Caki2 (cell line): Measurements from ENCODE around the gene CCDC6. TPM values are rescaled to one million over a fixed set of nuclear protein-coding genes. Genes with fewer than 3 reads are reported as not detected.
"Not testable (repeated sequence)": the region's sequence is repeated elsewhere in the genome, so short reads cannot be mapped to it uniquely, and the experiment has no call there.

Source experiments
- DNase-seq: peaks from one replicate; pipeline ENCODE4 v3.0.0-alpha.2; 2015; ENCODE audit warnings: low read depth
- in situ Hi-C: cut with HindIII; loops from 2 replicates; pipeline ENCODE4 v1.10.0; 2016; ENCODE audit warnings: low sequenced_read_pairs, low pct_unique_long_range_greater_than_20kb, mixed read lengths
- total RNA-seq: library from RNA; depleted of rRNA; stranded (reverse); fragments of >200 nt; shearing (Covaris generic); gene quantifications from 2 replicates; pipeline ENCODE4 v1.2.3, GENCODE V29; 2014; ENCODE audit warnings: low replicate concordance; rRNA removed

CCDC6 gene
- total RNA-seq, 1 experiment from 2014 or later = 12.7 TPM

DNA sequence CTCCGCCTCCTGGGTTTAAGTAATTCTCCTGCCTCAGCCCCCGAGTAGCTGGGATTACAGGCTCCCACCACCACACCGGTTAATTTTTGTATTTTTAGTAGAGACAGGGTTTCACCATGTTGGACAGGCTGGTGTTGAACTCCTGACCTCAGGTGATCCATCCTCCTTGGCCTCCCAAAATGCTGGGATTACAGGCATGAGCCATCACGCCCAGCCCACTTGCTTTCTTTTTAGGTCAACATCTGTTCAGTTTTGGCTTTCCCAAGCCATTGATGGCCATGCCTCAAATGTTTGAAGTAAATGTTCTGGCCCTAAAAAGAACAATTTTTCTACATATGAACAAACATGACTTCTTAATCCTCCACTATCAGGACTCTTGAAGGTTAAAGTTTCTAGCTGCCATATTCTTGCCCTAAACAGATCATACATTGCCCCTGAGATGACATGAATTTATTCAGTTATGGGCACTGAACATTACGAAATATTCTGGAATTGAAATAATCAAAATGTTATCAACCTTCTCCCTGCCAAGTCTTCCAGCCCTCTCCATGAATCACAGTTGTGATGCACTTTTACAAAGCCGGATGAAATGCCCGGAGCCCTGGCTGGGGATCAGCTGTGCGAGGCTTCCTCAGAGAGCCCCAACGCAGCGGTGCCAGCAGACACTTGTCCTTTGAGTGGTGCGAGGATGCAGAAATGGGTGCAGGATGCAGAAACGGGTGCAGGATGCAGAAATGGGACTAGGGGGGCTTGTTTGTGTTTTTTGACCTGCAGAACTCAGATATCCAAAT lies 156.0 kb downstream of the CCDC6 start:
- in situ Hi-C loops = no loop called here
- no peak for DNase-seq

DNA sequence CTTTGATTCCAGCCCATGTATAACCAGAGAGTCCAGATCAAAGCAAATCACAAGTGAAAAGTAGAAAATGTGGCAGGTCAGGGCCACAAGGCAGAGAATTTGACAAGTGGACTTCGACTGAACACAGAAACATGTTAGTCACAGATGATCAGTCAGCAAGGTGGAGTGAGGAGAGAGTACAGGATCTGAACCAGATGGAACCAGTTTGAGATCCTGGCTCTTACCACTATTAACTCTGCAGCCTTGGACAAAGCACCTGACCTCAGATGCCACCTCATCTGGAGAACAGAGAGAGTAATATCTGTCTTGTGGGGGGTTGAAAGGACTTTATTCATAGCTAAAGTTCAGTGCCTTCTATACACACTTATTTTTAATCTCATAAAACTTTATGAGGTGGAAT lies 157.5 kb downstream of the CCDC6 start:
- in situ Hi-C loops = no loop called here
- no peak for DNase-seq

DNA sequence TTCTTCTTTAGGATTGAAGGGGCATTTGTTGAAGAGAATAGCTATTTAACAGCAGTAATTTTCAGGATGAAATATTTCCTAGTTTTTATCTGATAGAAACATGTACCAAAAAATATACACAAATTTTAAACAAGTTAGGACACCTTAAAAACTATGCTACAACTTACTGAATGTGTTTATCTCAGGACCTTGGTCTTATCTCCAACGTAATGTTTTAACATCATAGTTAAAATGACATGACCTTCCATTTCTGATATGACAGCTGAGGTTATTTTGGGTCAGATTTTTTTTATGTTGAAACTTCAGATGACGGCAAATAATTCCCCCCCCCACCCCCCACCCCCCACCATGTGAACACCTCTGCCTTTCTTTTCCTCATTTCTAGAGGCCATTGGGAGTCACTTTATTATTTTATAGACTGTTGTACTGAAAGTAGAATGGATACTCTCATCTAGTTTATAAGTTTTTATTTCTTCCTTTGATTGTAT lies 161.1 kb downstream of the CCDC6 start:
- in situ Hi-C loops = no loop called here
- DNase-seq = no peak

DNA sequence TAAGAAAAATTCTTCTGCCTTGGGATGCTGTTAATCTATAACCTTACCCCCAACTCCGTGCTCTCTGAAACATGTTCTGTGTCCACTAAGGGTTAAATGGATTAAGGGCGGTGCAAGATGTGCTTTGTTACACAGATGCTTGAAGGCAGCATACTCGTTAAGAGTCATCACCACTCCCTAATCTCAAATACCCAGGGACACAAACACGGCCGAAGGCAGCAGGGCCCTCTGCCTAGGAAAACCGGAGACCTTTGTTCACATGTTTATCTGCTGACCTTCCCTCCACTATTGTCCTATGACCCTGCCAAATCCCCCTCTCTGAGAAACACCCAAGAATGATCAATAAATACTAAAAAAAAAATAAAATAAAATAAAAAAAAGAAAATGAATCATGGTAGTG lies 161.6 kb downstream of the CCDC6 start:
- DNase-seq, in situ Hi-C loops: not testable (repeated sequence)

DNA sequence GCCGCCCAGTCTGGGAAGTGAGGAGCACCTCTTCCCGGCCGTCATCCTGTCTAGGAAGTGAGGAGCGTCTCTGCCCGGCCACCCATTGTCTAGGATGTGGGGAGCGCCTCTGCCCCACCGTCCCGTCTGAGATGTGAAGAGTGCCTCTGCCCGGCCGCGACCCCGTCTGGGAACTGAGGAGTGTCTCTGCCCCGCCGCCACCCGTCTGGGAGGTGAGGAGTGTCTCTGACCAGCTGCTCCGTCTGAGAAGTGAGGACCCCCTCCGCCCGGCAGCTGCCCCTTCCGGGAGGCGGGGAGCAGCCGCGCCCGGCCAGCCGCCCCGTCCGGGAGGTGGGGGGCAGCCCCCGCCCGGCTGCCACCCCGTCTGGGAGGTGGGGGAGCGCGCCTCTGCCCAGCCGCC lies 162.2 kb downstream of the CCDC6 start:
- in situ Hi-C loops = not testable (repeated sequence)

DNA sequence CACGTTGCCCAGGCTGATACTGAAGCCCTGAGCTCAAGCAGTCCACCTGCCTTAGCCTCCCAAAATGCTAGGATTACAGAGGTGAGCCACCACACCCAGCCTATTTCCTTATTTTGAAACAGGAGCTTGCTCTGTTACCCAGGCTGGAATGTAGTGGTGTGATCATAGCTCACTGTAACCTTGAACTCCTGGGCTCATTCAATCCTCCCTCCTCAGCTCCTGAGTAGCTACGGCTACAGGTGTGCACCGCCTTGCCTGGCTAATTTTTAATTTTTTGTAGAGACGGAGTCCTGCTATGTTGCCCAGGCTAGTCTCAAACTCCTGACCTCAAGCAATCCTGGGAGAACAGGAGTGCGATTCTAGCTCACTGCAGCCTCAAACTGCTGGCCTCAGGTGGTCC lies 164.8 kb downstream of the CCDC6 start:
- in situ Hi-C loops = no loop called here
- no peak for DNase-seq

More for the DNA sequence above, 162.2 kb downstream of the CCDC6 start:
- not testable (repeated sequence) for DNase-seq

DNA sequence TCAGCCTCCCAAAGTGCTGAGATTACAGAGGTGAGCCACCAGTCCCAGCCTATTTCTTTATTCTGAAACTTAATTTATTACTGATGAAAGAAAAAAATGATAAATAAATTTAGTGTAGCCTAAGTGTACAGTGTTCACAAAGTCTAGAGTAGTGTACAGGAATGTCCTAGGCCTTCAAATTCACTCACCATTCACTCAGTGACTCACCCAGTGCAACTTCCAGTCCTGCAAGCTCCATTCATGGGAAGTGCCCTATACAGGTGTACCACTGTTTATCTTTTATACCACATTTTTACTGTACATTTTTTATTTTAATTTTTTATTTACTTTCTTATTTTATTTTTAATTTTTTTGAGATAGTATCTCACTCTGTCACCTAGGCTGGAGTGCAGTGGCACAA lies 165.3 kb downstream of the CCDC6 start:
- no peak for DNase-seq
- in situ Hi-C loops = no loop called here

Other genes starting within 250 kb of the CCDC6 start
- gene SLC16A9, start 196.7 kb downstream of the CCDC6 start, total RNA-seq = 4.9 and 8.9 TPM in 2 replicates
- not detected in 2 replicates for gene MRLN, start 153.1 kb downstream of the CCDC6 start, total RNA-seq